SU-DHL-6 (cell line): Measurements from ENCODE around the gene ITGB7.

Experiments used
- CTCF ChIP-seq: fragments of 200-600 bp; sonication (generic); IDR thresholded peaks from one replicate; pipeline ENCODE4 v1.5.1; 2017; ENCODE audit warnings: antibody characterized with exemption, mild to moderate bottlenecking, low read length, moderate library complexity; ENCODE audit not compliant: insufficient read depth, poor library complexity, severe bottlenecking
- EZH2phosphoT487 ChIP-seq: fragments of 200-600 bp; sonication (generic), shearing (Covaris generic); conservative IDR thresholded peaks from 2 replicates; pipeline ENCODE4 v1.6.1; 2018; ENCODE audit warnings: mild to moderate bottlenecking, antibody characterized with exemption, low read length, moderate library complexity, mixed read lengths

- TF ChIP-seq CTCF (no peak), EZH2phosphoT487 (no peak)
Measured at GRCh38 chr12:53226815-53227214, 19.8 kb upstream of the ITGB7 start.
